Lower lobe of right lung (tissue), 2 donors: Measurements from ENCODE around the gene IGFBP6. TPM values are rescaled to one million over a fixed set of nuclear protein-coding genes. Genes with fewer than 3 reads are reported as not detected.
"Not testable (repeated sequence)": the region's sequence is repeated elsewhere in the genome, so short reads cannot be mapped to it uniquely, and the experiment has no call there.

Experiments used
- ATAC-seq, 2 donors: fragments of 200-7000 bp; cut with Tn5 transposase; one replicate each; pipeline ENCODE4 v1.9.1; 2020 to 2022; ENCODE audit warnings: mild to moderate bottlenecking in 2 of 2, moderate library complexity in 2 of 2
- DNase-seq: peaks from one replicate; pipeline ENCODE4 v3.0.0-alpha.2; 2020
- H3K27ac ChIP-seq: fragments of 200-600 bp; one replicate; pipeline ENCODE4 v1.8.0; 2022
- H3K27me3 ChIP-seq: fragments of 200-600 bp; one replicate; pipeline ENCODE4 v1.8.0; 2022; ENCODE audit warnings: low read depth
- H3K36me3 ChIP-seq: fragments of 200-600 bp; one replicate; pipeline ENCODE4 v1.8.0; 2022; ENCODE audit warnings: mild to moderate bottlenecking
- H3K4me1 ChIP-seq: fragments of 200-600 bp; one replicate; pipeline ENCODE4 v1.8.0; 2022
- H3K4me3 ChIP-seq: fragments of 200-600 bp; one replicate; pipeline ENCODE4 v1.8.0; 2022; ENCODE audit warnings: mild to moderate bottlenecking
- H3K9me3 ChIP-seq: fragments of 200-600 bp; one replicate; pipeline ENCODE4 v1.8.0; 2022
- CTCF ChIP-seq: fragments of 200-600 bp; IDR thresholded peaks from one replicate; pipeline ENCODE4 v1.8.0; 2022; ENCODE audit warnings: antibody characterized with exemption, mild to moderate bottlenecking
- intact Hi-C: fragments of 100-400 bp; cut with DNase I; formaldehyde crosslinking; loops from one replicate; pipeline ENCODE4 v1.11.0; 2022
- total RNA-seq: library from RNA; stranded (reverse); fragmentation: NEBNext Ultra II Directional; extraction: Animal tissue kit (Norgen Biotek cat#: 25700); gene quantifications from one replicate; pipeline ENCODE4 v1.2.1, GENCODE V29; 2021
- donor health status: DM: no; HTN: yes; CAD: no; lungs with severe emphysema.

The IGFBP6 gene
- total RNA-seq, 1 donor from 2014 or later = 58.5 TPM

DNA sequence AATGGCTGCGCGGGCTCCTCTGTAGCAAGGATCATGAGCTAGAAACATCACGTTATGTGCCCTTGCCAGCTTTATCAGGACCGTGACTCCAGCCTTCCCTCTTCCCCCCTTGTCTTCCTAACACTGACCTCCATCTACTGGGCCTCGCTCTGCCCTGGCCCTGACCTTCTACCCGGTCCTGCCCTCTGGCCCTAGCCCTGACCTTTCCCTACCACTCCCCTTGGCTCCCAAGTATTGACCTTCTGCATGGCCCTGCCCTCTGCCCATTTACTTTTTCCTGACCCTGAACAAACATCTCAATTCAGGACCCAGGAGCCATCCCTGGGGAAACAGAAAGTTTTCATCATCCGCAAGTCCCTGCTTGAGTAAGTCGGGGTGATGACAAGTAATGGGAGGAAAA is 7.8 kb downstream of the IGFBP6 start:
- TF ChIP-seq CTCF = no peak
- intact Hi-C loops = no loop called here
- Histone ChIP-seq H3K27ac (no peak overlapping the region), H3K9me3 (no peaks in the 10 kb centered on the region), H3K4me3 (no peak overlapping the region), H3K36me3 (no peaks in the 10 kb centered on the region), H3K4me1 (peaks cover 20% of the 10 kb centered on the region), H3K27me3 (no peaks in the 10 kb centered on the region)
- DNase-seq (no peak), ATAC-seq (no peak)

DNA sequence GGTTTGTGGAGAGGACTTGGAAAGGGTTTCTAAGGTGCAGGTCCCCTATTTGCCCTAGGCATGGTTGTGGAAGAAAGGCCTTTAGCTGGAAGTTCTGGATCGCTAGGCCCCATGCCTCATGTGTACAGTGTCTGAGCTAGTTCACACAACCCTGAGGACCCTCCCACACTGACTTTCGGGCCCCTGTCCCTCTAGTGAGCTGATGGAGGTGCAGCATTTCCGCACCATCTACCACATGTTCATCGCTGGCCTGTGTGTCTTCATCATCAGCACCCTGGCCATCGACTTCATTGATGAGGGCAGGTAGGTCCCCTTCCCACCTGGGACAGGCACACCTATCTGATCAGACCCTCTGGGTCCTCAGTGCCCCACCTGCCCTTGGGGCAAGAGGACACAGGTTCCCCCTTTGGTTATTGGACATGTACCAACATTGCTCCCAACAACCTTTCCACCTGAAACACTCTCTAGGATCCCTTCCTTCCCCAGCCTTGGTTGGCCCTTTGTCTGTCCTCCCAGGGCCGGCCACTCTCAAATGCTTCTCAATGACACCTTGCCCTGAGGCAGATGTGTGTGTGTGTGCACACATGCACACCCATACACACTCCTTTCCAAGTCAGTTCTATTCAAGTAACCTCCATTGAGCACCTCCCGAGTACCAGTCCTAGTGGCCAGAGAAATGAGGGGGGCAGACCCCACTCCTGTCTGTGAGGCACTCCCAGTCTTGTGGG is 8.4 kb downstream of the IGFBP6 start:
- ATAC-seq (no peak), DNase-seq (no peak)
- no peaks in the 10 kb centered on the region for H3K36me3 ChIP-seq
- peaks cover 20% of the 10 kb centered on the region for H3K4me1 ChIP-seq
- H3K27me3 ChIP-seq = no peaks in the 10 kb centered on the region
- intact Hi-C loops = no loop called here
- H3K4me3 ChIP-seq = no peak overlapping the region
- no peak for TF ChIP-seq CTCF
- H3K27ac ChIP-seq = no peak overlapping the region
- no peaks in the 10 kb centered on the region for H3K9me3 ChIP-seq

GRCh38 chr12:53107122-53107521 is 9.7 kb downstream of the IGFBP6 start:
- H3K36me3 ChIP-seq = no peaks in the 10 kb centered on the region
- ATAC-seq (no peak), DNase-seq (no peak)
- intact Hi-C loops = no loop called here
- peaks cover 20% of the 10 kb centered on the region for H3K4me1 ChIP-seq
- H3K4me3 ChIP-seq = no peak overlapping the region
- no peak overlapping the region for H3K27ac ChIP-seq
- H3K27me3 ChIP-seq = no peaks in the 10 kb centered on the region
- TF ChIP-seq CTCF = no peak
- H3K9me3 ChIP-seq = no peaks in the 10 kb centered on the region

DNA sequence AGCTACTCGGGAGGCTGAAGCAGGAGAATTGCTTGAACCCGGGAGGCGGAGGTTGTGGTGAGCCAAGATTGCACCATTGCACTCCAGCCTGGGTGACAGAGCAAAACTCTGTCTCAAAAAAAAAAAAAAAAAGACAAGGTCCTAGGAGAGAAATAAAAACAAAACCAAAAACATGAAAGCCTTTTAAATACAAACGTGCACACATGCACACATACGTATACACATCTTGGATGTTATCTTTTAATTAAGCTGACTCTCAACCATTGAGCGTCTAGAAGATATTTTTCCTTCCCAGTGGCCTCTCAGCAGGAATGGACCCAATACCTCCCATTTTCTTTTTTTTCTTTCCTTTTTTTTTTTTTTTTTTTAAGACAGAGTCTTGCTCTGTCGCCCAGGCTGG is 15.0 kb downstream of the IGFBP6 start:
- DNase-seq, H3K9me3 ChIP-seq, H3K4me3 ChIP-seq, H3K36me3 ChIP-seq, H3K27ac ChIP-seq, H3K27me3 ChIP-seq, H3K4me1 ChIP-seq, ATAC-seq, intact Hi-C loops: not testable (repeated sequence)

- DNase-seq (no peak), ATAC-seq (no peak)
- no peaks in the 10 kb centered on the region for H3K36me3 ChIP-seq
Observed at GRCh38 chr12:53113136-53113705, 15.8 kb downstream of the IGFBP6 start.

More at GRCh38 chr12:53113136-53113705, 15.8 kb downstream of the IGFBP6 start:
- H3K27me3 ChIP-seq = no peaks in the 10 kb centered on the region
- peaks cover 5% of the 10 kb centered on the region for H3K4me1 ChIP-seq
- no peak for TF ChIP-seq CTCF
- no peak overlapping the region for H3K27ac ChIP-seq
- no peaks in the 10 kb centered on the region for H3K9me3 ChIP-seq
- no peak overlapping the region for H3K4me3 ChIP-seq
- intact Hi-C loops = no loop called here
